Heart left ventricle (tissue), 13 donors: ENCODE data around the gene PRKCB.

Experiments
- POLR2A ChIP-seq, 2 donors: fragments of 450-650 bp; IDR thresholded peaks; one replicate each; pipeline ENCODE4 v1.6.1; 2017; ENCODE audit warnings: antibody characterized with exemption in 2 of 2, mild to moderate bottlenecking in 2 of 2, moderate library complexity in 2 of 2
- TF ChIP-seq, protein P1 (sequence below), 12 donors: fragments of 200-600 bp; sonication (generic) in 4 of 12; IDR thresholded peaks; one replicate each; pipeline versions ENCODE4 v1.5.0 to v1.8.0; 2018 to 2022; ENCODE audit warnings: antibody characterized with exemption in 12 of 12, mild to moderate bottlenecking in 5 of 12
- donor health status: ischemic (EF 13 %, LVEDD 7.1; RV severe dilation, severe dysfunction).
- donor health status: DM: no; HTN: yes; CAD: no.
- donor health status: DM: no; HTN: no; CAD: no.
- donor health status: ischemic (EF 25% LVEDD 6.9; RV normal size, moderate dysfunction).
- donor health status: ischemic (EF 25% LVEDD 5.7; RV mildly dilated, moderate dysfunction).
- donor health status: ischemic (EF 35%, LVEDD 5.7; RV mildly dilated, moderate dysfunction).
- donor health status: nonischemic (EF 11% LVEDD 7.7; RV severe dilation, severe dysfunction).
- donor health status: DM: yes; HTN: yes; CAD: no.
- donor health status: PGD.
- donor health status: ischemic (EF 29% LVEDD 5.4; RV normal size, mild dysfunction).
- donor health status: nonischemic (EF 23%, LVEDD 6.1; RV moderate dilation, normal function).

DNA sequence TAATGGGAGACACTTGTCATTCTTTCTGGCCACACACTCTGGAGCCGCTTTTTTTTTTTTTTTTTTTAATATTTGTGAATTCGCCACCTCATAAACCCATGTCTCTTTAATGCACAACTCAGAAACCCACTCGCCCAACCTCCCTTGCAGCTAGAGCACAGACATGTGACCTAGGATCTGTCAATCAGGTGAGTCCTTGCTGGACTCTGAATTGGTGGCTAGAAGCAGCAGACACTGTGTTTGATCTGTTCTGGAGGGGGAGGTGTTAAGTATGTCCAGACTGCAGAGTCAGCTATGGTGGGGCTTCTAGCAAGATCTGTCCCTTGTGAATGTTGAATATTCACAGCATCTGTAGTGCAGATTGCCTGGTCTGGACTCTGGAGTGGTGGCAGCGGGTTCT, 112.1 kb downstream of the PRKCB start:
- TF ChIP-seq, protein P1, sequence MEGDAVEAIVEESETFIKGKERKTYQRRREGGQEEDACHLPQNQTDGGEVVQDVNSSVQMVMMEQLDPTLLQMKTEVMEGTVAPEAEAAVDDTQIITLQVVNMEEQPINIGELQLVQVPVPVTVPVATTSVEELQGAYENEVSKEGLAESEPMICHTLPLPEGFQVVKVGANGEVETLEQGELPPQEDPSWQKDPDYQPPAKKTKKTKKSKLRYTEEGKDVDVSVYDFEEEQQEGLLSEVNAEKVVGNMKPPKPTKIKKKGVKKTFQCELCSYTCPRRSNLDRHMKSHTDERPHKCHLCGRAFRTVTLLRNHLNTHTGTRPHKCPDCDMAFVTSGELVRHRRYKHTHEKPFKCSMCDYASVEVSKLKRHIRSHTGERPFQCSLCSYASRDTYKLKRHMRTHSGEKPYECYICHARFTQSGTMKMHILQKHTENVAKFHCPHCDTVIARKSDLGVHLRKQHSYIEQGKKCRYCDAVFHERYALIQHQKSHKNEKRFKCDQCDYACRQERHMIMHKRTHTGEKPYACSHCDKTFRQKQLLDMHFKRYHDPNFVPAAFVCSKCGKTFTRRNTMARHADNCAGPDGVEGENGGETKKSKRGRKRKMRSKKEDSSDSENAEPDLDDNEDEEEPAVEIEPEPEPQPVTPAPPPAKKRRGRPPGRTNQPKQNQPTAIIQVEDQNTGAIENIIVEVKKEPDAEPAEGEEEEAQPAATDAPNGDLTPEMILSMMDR (IDR thresholded peaks at IDR 0.05), result no peak
- TF ChIP-seq POLR2A (IDR thresholded peaks at IDR 0.05), result no peak
